PC-9 (cell line): ENCODE measurements around the gene TRPC4AP.

Experiments used
- CTCF ChIP-seq: fragments of 200-600 bp; sonication (generic); conservative IDR thresholded peaks from 2 replicates; pipeline ENCODE4 v1.6.1; 2017; ENCODE audit warnings: mixed run types, antibody characterized with exemption, mild to moderate bottlenecking, moderate library complexity
- EZH2 ChIP-seq: fragments of 200-600 bp; sonication (generic); IDR thresholded peaks from 2 replicates; pipeline ENCODE4 v1.8.0; 2017; ENCODE audit warnings: antibody characterized with exemption, low read depth

GRCh38 chr20:34964486-34964885 lies 128.1 kb downstream of the TRPC4AP start:
- no peak for TF ChIP-seq CTCF
- no peak for TF ChIP-seq EZH2
